K562 (cell line): ENCODE data around the gene PAF1. TPM values are rescaled to one million over a fixed set of nuclear protein-coding genes. Genes with fewer than 3 reads are reported as not detected.

Experiments used
- BACH1 ChIP-seq: fragments of 200-800 bp; sonication (Bioruptor generic); IDR thresholded peaks from 2 replicates; pipeline ENCODE4 v1.6.1; 2016; ENCODE audit warnings: missing genetic modification characterization, missing compliant biosample characterization
- CBX1 ChIP-seq: sonication (generic); IDR thresholded peaks from 2 replicates; pipeline ENCODE4 v1.6.1; 2016; ENCODE audit warnings: antibody characterized with exemption, low read depth, mild to moderate bottlenecking
- CREB1 ChIP-seq, 2 experiments: sonication (generic) in 1 of 2; formaldehyde crosslinking in 1 of 2; IDR thresholded peaks; 2 replicates each; pipeline versions ENCODE4 v1.6.1 to v1.8.0; 2012 to 2022; ENCODE audit warnings: inconsistent platforms in 1 of 2, mild to moderate bottlenecking in 1 of 2, missing genetic modification reagents in 1 of 2, moderate library complexity in 1 of 2
- EGR1 ChIP-seq: fragments of 450-650 bp; conservative IDR thresholded peaks from 2 replicates; pipeline ENCODE4 v1.6.1; 2017; ENCODE audit warnings: mild to moderate bottlenecking
- EP400 ChIP-seq: fragments of 450-650 bp; IDR thresholded peaks from 2 replicates; pipeline ENCODE4 v1.6.1; 2017; ENCODE audit warnings: antibody characterized with exemption, mild to moderate bottlenecking, moderate library complexity
- FOXK2 ChIP-seq, 2 experiments: fragments of 450-650 bp; IDR thresholded peaks in 1 of 2; conservative IDR thresholded peaks in 1 of 2; 2 replicates each; pipeline ENCODE4 v1.6.1; 2016; ENCODE audit warnings: low read depth in 2 of 2, mild to moderate bottlenecking in 1 of 2
- NEUROD1 ChIP-seq: fragments of 150-350 bp; IDR thresholded peaks from 2 replicates; pipeline ENCODE4 v1.6.1; 2014; ENCODE audit warnings: borderline replicate concordance, low read length, low read depth; ENCODE audit not compliant: partially characterized antibody
- NFIC ChIP-seq: fragments of 450-650 bp; IDR thresholded peaks from 2 replicates; pipeline ENCODE4 v1.6.1; 2017; ENCODE audit warnings: mild to moderate bottlenecking, inconsistent platforms
- RFX1 ChIP-seq: fragments of 450-650 bp; IDR thresholded peaks from 2 replicates; pipeline ENCODE4 v1.6.1; 2016; ENCODE audit warnings: mild to moderate bottlenecking, moderate library complexity
- RHOXF2B ChIP-seq: fragments of 250-450 bp; sonication (Bioruptor Pico); conservative IDR thresholded peaks from 2 replicates; pipeline ENCODE4 v1.5.1; 2021
- SIX5 ChIP-seq, 2 experiments: IDR thresholded peaks; 2 replicates each; pipeline ENCODE4 v1.6.1; 2011; ENCODE audit warnings: low read length in 2 of 2, borderline replicate concordance in 1 of 2, low read depth in 1 of 2, mild to moderate bottlenecking in 1 of 2, moderate library complexity in 1 of 2; ENCODE audit not compliant: insufficient read depth in 1 of 2
- SMC3 ChIP-seq: conservative IDR thresholded peaks from 2 replicates; pipeline ENCODE4 v1.6.1; 2011; ENCODE audit warnings: low read depth, low read length, improper control_type of control experiment; ENCODE audit not compliant: insufficient read depth
- SNRNP70 ChIP-seq: fragments of 200-400 bp; formaldehyde crosslinking; optimal IDR thresholded peaks from 2 replicates; pipeline ENCODE3; 2017; ENCODE audit warnings: low read depth, low read length
- SPI1 ChIP-seq: IDR thresholded peaks from 2 replicates; pipeline ENCODE4 v1.6.1; 2011; ENCODE audit warnings: low read depth, low read length, control low read depth, borderline replicate concordance
- TRIM28 ChIP-seq: fragments of 450-650 bp; IDR thresholded peaks from 2 replicates; pipeline ENCODE4 v1.6.1; 2017
- ZBTB9 ChIP-seq: fragments of 450-650 bp; formaldehyde crosslinking; IDR thresholded peaks from 2 replicates; pipeline ENCODE4 v1.4.0; 2020; ENCODE audit warnings: mild to moderate bottlenecking, moderate library complexity
- ZNF347 ChIP-seq: fragments of 450-650 bp; formaldehyde crosslinking; IDR thresholded peaks from 2 replicates; pipeline ENCODE4 v1.4.0; 2020; ENCODE audit warnings: low read depth, mild to moderate bottlenecking, moderate library complexity
- ZNF644 ChIP-seq: fragments of 200-800 bp; sonication (Bioruptor generic); IDR thresholded peaks from 2 replicates; pipeline ENCODE4 v1.6.1; 2016; ENCODE audit warnings: low read depth, missing genetic modification characterization, missing compliant biosample characterization
- polyA plus RNA-seq, 8 experiments: library from polyadenylated mRNA; depleted of rRNA in 4 of 8; stranded (reverse) in 5 of 8; unstranded in 3 of 8; fragments of >200 nt; fragmentation: Nextera tagmentation in 2 of 8; fragmentation: Illumina TruSeq in 1 of 8; extraction: Ambion mirVana in 2 of 8; extraction: Trizol in 1 of 8; gene quantifications; 2 replicates each; pipeline versions ENCODE4 v1.2.1 to v1.2.3, GENCODE V29; 2011 to 2014; ENCODE audit warnings: inconsistent platforms in 1 of 8, missing spikeins in 1 of 8
- total RNA-seq, 7 experiments: library from RNA; depleted of rRNA in 6 of 7; stranded (reverse); fragments of >200 nt in 6 of 7; fragmentation: Illumina TruSeq in 2 of 7; extraction: Trizol in 2 of 7; gene quantifications; 2 replicates each; pipeline versions ENCODE4 v1.2.1 to v1.2.3, GENCODE V29; 2011 to 2021; ENCODE audit warnings: low replicate concordance in 1 of 7
- TF ChIP-seq, protein P1 (sequence below): fragments of 450-650 bp; formaldehyde crosslinking; IDR thresholded peaks from 2 replicates; pipeline ENCODE4 v1.4.0; 2022; ENCODE audit warnings: missing genetic modification characterization
- TF ChIP-seq, protein P2 (sequence below): fragments of 450-650 bp; IDR thresholded peaks from 2 replicates; pipeline ENCODE4 v1.6.1; 2017; ENCODE audit warnings: antibody characterized with exemption, mild to moderate bottlenecking

PAF1 gene
- total and polyA plus RNA-seq, 9 of the 15 experiments (the other 6 are each of a cell fraction or from before 2014, with no cell fraction given), result 1.5 to 45.0 (median 33.8) TPM

DNA sequence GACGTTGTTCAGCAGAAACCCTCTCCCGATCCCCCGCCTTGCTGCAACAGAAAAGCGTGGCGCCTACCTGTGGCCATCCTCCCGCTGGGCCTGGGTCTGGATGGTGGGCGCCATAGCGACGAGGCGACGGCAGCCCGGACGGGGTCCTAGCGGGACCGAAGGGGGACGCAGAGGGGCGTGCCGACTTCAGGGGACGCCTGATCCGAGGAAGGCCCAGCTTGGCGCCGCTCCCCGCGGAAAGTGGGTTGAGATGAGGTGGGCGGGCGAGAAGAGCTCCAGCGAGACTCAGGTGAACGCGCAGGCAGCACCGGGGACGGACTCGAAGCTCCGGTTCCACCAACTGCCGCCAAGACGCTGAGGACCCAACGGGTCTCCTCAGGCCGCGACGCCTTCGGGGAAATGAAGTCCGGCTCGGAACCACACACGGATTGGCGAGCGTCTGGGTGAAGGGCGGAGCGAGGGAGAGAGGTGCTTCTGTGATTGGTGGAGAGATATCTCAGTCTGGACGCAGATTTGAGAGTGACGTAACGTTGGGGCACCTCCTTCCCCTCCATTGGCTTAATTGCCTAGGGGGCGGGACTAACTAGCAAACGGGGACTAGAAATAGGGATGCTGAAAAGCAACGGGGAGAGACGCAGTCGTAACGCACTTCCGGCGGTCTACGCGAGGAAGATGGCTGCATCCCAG, at the start of gene PAF1, which contains the start of gene MED29 (continued):
- TF ChIP-seq NEUROD1 (peak; percentile 75), CREB1 (IDR thresholded peaks at IDR 0.05) (peak; percentile 88), CREB1 (CRISPR knock-in tag; IDR thresholded peaks at IDR 0.05) (peak; percentile 95), CBX1 (0 out of 2 replicates have a peak, but pooled peaks have one; percentile 58), TRIM28 (0 out of 2 replicates have a peak, but pooled peaks have one; percentile 31), EP400 (peak; percentile 90), RHOXF2B (0 out of 2 replicates have a peak, but pooled peaks have one; percentile 18), ZNF347 (no peak), SIX5 (IDR thresholded peaks at IDR 0.05; ENCODE audit: borderline replicate concordance in 1 of 2, insufficient read depth in 1 of 2, low read depth in 1 of 2, low read length in 2 of 2) (peak; percentile 44 to 77; a peak in 3 of 4 replicates), EGR1 (peak; percentile 56), ZBTB9 (CRISPR knock-in tag) (peak; percentile 61; the same call in 1 of the 2 replicates), SNRNP70 (no peak), RFX1 (peak; percentile 83), BACH1 (tag) (no peak), ZNF644 (tag) (no peak), SPI1 (peak; percentile 17; the same call in 1 of the 2 replicates), FOXK2 (conservative IDR thresholded peaks at IDR 0.05 in 1 of 2, IDR thresholded peaks at IDR 0.05 in 1 of 2; ENCODE audit: low read depth in 2 of 2) (peak in 1 of 2 experiments; percentile 71; a peak in 1 of 4 replicates), NFIC (peak; percentile 26; the same call in 1 of the 2 replicates), SMC3 (0 out of 2 replicates have a peak, but pooled peaks have one; percentile 16)
- TF ChIP-seq, protein P1, sequence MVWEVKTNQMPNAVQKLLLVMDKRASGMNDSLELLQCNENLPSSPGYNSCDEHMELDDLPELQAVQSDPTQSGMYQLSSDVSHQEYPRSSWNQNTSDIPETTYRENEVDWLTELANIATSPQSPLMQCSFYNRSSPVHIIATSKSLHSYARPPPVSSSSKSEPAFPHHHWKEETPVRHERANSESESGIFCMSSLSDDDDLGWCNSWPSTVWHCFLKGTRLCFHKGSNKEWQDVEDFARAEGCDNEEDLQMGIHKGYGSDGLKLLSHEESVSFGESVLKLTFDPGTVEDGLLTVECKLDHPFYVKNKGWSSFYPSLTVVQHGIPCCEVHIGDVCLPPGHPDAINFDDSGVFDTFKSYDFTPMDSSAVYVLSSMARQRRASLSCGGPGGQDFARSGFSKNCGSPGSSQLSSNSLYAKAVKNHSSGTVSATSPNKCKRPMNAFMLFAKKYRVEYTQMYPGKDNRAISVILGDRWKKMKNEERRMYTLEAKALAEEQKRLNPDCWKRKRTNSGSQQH (CRISPR knock-in tag), result peak; percentile 59; the same call in 1 of the 2 replicates
- TF ChIP-seq, protein P2, sequence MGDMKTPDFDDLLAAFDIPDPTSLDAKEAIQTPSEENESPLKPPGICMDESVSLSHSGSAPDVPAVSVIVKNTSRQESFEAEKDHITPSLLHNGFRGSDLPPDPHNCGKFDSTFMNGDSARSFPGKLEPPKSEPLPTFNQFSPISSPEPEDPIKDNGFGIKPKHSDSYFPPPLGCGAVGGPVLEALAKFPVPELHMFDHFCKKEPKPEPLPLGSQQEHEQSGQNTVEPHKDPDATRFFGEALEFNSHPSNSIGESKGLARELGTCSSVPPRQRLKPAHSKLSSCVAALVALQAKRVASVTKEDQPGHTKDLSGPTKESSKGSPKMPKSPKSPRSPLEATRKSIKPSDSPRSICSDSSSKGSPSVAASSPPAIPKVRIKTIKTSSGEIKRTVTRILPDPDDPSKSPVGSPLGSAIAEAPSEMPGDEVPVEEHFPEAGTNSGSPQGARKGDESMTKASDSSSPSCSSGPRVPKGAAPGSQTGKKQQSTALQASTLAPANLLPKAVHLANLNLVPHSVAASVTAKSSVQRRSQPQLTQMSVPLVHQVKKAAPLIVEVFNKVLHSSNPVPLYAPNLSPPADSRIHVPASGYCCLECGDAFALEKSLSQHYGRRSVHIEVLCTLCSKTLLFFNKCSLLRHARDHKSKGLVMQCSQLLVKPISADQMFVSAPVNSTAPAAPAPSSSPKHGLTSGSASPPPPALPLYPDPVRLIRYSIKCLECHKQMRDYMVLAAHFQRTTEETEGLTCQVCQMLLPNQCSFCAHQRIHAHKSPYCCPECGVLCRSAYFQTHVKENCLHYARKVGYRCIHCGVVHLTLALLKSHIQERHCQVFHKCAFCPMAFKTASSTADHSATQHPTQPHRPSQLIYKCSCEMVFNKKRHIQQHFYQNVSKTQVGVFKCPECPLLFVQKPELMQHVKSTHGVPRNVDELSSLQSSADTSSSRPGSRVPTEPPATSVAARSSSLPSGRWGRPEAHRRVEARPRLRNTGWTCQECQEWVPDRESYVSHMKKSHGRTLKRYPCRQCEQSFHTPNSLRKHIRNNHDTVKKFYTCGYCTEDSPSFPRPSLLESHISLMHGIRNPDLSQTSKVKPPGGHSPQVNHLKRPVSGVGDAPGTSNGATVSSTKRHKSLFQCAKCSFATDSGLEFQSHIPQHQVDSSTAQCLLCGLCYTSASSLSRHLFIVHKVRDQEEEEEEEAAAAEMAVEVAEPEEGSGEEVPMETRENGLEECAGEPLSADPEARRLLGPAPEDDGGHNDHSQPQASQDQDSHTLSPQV, result no peak
